HCT116 (cell line): ENCODE measurements around the gene PRND. TPM values are rescaled to one million over a fixed set of nuclear protein-coding genes. Genes with fewer than 3 reads are reported as not detected.

Experiments used
- ATAC-seq: fragments of 200-7000 bp; cut with Tn5 transposase; 2 replicates; pipeline ENCODE4 v1.9.1; 2020; ENCODE audit warnings: mild to moderate bottlenecking, moderate library complexity
- BruUV-seq: library from RNA; stranded (reverse); fragments of 400-500 nt; replicated peaks from 2 replicates; lab custom pipeline; 2021; lab: Mats Ljungman, UMichigan
- CTCF ChIA-PET: fragments of 300-600 bp; sonication (Branson Sonifier 250); formaldehyde crosslinking; loops from one replicate; lab custom pipeline; 2021; ENCODE audit warnings: antibody characterized with exemption; lab: Charles Lee
- POLR2A ChIA-PET: fragments of 300-600, 350-600 bp; sonication (Branson Sonifier 250); formaldehyde crosslinking; loops from one replicate; lab custom pipeline; 2021; ENCODE audit warnings: antibody characterized with exemption; lab: Charles Lee
- RAD21 ChIA-PET, 2 experiments: fragments of 300-600 bp; sonication (Branson Sonifier 250); formaldehyde crosslinking; loops; one replicate each; lab custom pipeline; 2023; ENCODE audit warnings: low total read pairs in 2 of 2; ENCODE audit not compliant: uncharacterized antibody in 2 of 2, unreplicated experiment in 2 of 2, low non-redundant PET in 1 of 2; lab: Charles Lee
- DNase-seq: peaks from one replicate; pipeline ENCODE4 v3.0.0-alpha.2; 2010; ENCODE audit warnings: low read depth, low spot score
- H2AFZ ChIP-seq: fragments of 200-600 bp; shearing (Covaris generic), sonication (generic); 2 replicates; pipeline ENCODE4 v1.6.1; 2017; ENCODE audit warnings: low read depth, mixed run types, mixed read lengths, antibody characterized with exemption, low read length; ENCODE audit not compliant: poor library complexity, severe bottlenecking
- H3K27ac ChIP-seq: 2 replicates; pipeline ENCODE4 v1.5.1; 2012; ENCODE audit warnings: low read depth, low read length
- H3K27me3 ChIP-seq: fragments of 200-600 bp; sonication (generic); 2 replicates; pipeline ENCODE4 v1.6.1; 2016; ENCODE audit warnings: mixed run types, low read length, mixed read lengths; ENCODE audit not compliant: insufficient read depth
- H3K36me3 ChIP-seq, 2 experiments: fragments of 200-500 bp in 1 of 2; fragments of 200-600 bp in 1 of 2; sonication (Bioruptor generic) in 1 of 2; sonication (generic) in 1 of 2; 2 replicates each; pipeline versions ENCODE4 v1.5.1 to v1.6.1; 2014 to 2016; ENCODE audit warnings: low read length in 2 of 2, inconsistent platforms in 1 of 2, mixed read lengths in 1 of 2, mixed run types in 1 of 2; ENCODE audit not compliant: insufficient read depth in 2 of 2, control insufficient read depth in 1 of 2
- H3K4me1 ChIP-seq, 2 experiments: fragments of 200-600 bp in 1 of 2; sonication (generic) in 1 of 2; 2 replicates each; pipeline versions ENCODE4 v1.5.1 to v1.6.1; 2012 to 2017; ENCODE audit warnings: low read length in 2 of 2, inconsistent platforms in 1 of 2, mild to moderate bottlenecking in 1 of 2, mixed read lengths in 1 of 2, mixed run types in 1 of 2, moderate library complexity in 1 of 2; ENCODE audit not compliant: insufficient read depth in 2 of 2, control insufficient read depth in 1 of 2
- H3K4me2 ChIP-seq: fragments of 200-600 bp; sonication (generic); 2 replicates; pipeline ENCODE4 v1.6.1; 2017; ENCODE audit warnings: mixed run types, low read length, mixed read lengths
- H3K4me3 ChIP-seq, 2 experiments: fragments of 200-600 bp in 1 of 2; sonication (generic) in 1 of 2; replicated peaks in 1 of 2; 2 replicates each; pipeline ENCODE4 v1.5.1; 2011 to 2016; ENCODE audit warnings: low read length in 2 of 2, control low read depth in 1 of 2, low read depth in 1 of 2, mild to moderate bottlenecking in 1 of 2, mixed read lengths in 1 of 2, mixed run types in 1 of 2
- H3K79me2 ChIP-seq: fragments of 200-600 bp; sonication (generic); 2 replicates; pipeline ENCODE4 v1.6.1; 2017; ENCODE audit warnings: mild to moderate bottlenecking, mixed run types, low read length, moderate library complexity, mixed read lengths; ENCODE audit not compliant: insufficient read depth
- H3K9ac ChIP-seq: fragments of 200-600 bp; sonication (generic); 2 replicates; pipeline ENCODE4 v1.6.1; 2016; ENCODE audit warnings: low read length, mixed read lengths
- H3K9me2 ChIP-seq: fragments of 200-600 bp; sonication (generic), shearing (Covaris generic); 2 replicates; pipeline ENCODE4 v1.6.1; 2017; ENCODE audit warnings: mixed run types, mild to moderate bottlenecking, moderate library complexity; ENCODE audit not compliant: insufficient read depth
- H3K9me3 ChIP-seq, 2 experiments: fragments of 200-500 bp in 1 of 2; fragments of 200-600 bp in 1 of 2; sonication (Bioruptor generic) in 1 of 2; sonication (generic) in 1 of 2; 2 replicates each; pipeline ENCODE4 v1.6.1; 2014 to 2017; ENCODE audit warnings: low read length in 2 of 2, mixed read lengths in 2 of 2, inconsistent platforms in 1 of 2, low read depth in 1 of 2, mild to moderate bottlenecking in 1 of 2, mixed run types in 1 of 2, moderate library complexity in 1 of 2; ENCODE audit not compliant: control insufficient read depth in 1 of 2, insufficient read depth in 1 of 2
- H4K20me1 ChIP-seq: fragments of 200-600 bp; sonication (generic), shearing (Covaris generic); 2 replicates; pipeline ENCODE4 v1.6.1; 2017; ENCODE audit warnings: mixed run types, mild to moderate bottlenecking, moderate library complexity; ENCODE audit not compliant: insufficient read depth
- CEBPB ChIP-seq: IDR thresholded peaks from 2 replicates; pipeline ENCODE4 v1.6.1; 2012; ENCODE audit warnings: low read depth
- EGR1 ChIP-seq: IDR thresholded peaks from 2 replicates; pipeline ENCODE4 v1.6.1; 2012; ENCODE audit warnings: low read depth
- RAD21 ChIP-seq: IDR thresholded peaks from 2 replicates; pipeline ENCODE4 v1.6.1; 2012; ENCODE audit warnings: low read depth, mild to moderate bottlenecking
- SP1 ChIP-seq: IDR thresholded peaks from 2 replicates; pipeline ENCODE4 v1.6.1; 2012; ENCODE audit warnings: low read depth
- SRF ChIP-seq: IDR thresholded peaks from 2 replicates; pipeline ENCODE4 v1.6.1; 2012; ENCODE audit warnings: low read depth
- YY1 ChIP-seq: IDR thresholded peaks from 2 replicates; pipeline ENCODE4 v1.6.1; 2011; ENCODE audit warnings: low read length, low read depth, moderate library complexity, mild to moderate bottlenecking; ENCODE audit not compliant: insufficient replicate concordance; ENCODE audit errors: extremely low read depth
- ZNF274 ChIP-seq: fragments of 200-500 bp; sonication (Bioruptor generic); IDR thresholded peaks from 2 replicates; pipeline ENCODE4 v1.6.1; 2014; ENCODE audit warnings: mild to moderate bottlenecking, low read depth, low read length, inconsistent platforms
- intact Hi-C: fragments of 100-400 bp; cut with micrococcal nuclease; formaldehyde crosslinking; loops from 2 replicates; pipeline ENCODE4 v1.10.0; 2022
- total RNA-seq: library from RNA; stranded (reverse); gene quantifications from one replicate; pipeline ENCODE4 v1.2.1, GENCODE V29; 2021; ENCODE audit not compliant: unreplicated experiment
- TF ChIP-seq, protein P1 (sequence below): IDR thresholded peaks from 2 replicates; pipeline ENCODE4 v1.6.1; 2012
- TF ChIP-seq, protein P2 (sequence below): IDR thresholded peaks from 2 replicates; pipeline ENCODE4 v1.6.1; 2012; ENCODE audit warnings: low read depth

Gene PRND
- total RNA-seq, 1 experiment from 2014 or later, result not detected

DNA sequence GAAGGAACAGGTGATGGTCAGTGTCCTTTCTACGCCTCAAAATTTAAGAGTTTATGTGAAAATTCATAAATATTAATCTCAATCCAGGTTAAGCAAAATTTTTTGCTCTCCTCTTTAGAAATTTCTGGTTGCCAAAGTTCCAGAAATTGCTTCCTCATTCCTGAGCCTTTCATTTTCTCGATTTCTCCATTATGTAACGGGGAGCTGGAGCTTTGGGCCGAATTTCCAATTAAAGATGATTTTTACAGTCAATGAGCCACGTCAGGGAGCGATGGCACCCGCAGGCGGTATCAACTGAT, 35.8 kb upstream of the PRND start:
- Histone ChIP-seq H3K79me2 (peaks cover 38% of the 10 kb centered on the region), H3K9me3 (no peaks in the 10 kb centered on the region), H4K20me1 (peaks cover 15% of the 10 kb centered on the region; the same call in 1 of the 2 replicates), H3K27me3 (no peaks in the 10 kb centered on the region), H3K4me3 (peak overlapping the region; percentile 55 to 76), H3K4me2 (peak overlapping the region; percentile 80), H3K9ac (peak overlapping the region; percentile 93), H3K27ac (peak overlapping the region; percentile 89), H2AFZ (peak overlapping the region; percentile 95), H3K36me3 (peaks cover 0 to 5% of the 10 kb centered on the region in 2 experiments; a peak in 1 of 4 replicates), H3K4me1 (peaks cover 30 to 37% of the 10 kb centered on the region in 2 experiments), H3K9me2 (no peaks in the 10 kb centered on the region)
- ChIA-PET RAD21 (interaction anchor here in 1 of 2 experiments (1.5 kb wide), 1 partner anchor 72 kb away, joined by 3 read pairs; no protein-coding TSS in a partner anchor), CTCF (no interaction called here), POLR2A (no interaction called here)
- ATAC-seq, result no peak
- DNase-seq, result no peak
- TF ChIP-seq EGR1 (no peak), CEBPB (peak; percentile 27; the same call in 1 of the 2 replicates)
- TF ChIP-seq, protein P1, sequence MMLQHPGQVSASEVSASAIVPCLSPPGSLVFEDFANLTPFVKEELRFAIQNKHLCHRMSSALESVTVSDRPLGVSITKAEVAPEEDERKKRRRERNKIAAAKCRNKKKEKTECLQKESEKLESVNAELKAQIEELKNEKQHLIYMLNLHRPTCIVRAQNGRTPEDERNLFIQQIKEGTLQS, result no peak
- intact Hi-C loops, result no loop called here
- no TSS peak for BruUV-seq

DNA sequence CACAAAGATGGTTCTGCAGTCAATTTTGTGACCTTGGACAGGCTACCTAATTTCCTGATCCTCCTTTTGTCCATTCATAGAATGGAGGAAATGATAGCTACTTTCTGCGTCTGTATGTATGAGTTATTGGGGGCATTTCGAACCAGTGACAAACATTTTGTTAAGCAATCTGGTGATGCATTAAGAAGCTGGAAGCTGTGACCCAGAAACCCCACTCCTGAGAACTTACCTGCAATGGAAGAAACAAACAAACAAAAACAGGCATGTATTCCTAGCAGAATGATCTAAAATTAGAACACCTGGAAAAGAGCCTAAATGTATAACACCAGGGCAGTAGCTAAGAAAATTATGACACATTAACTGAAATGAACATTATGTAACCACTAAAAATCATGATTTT, 33.4 kb upstream of the PRND start:
- peaks cover 0 to 8% of the 10 kb centered on the region in 2 experiments; a peak in 1 of 4 replicates for H3K36me3 ChIP-seq
- H2AFZ ChIP-seq, result no peak overlapping the region
- no peak overlapping the region for H3K4me3 ChIP-seq
- intact Hi-C loops, result no loop called here
- CTCF ChIA-PET, result no interaction called here
- no peak overlapping the region for H3K9ac ChIP-seq
- POLR2A ChIA-PET, result no interaction called here
- no peak for ATAC-seq
- no peak overlapping the region for H3K27ac ChIP-seq
- TF ChIP-seq SRF (no peak), ZNF274 (no peak), YY1 (no peak), SP1 (no peak), EGR1 (no peak), CEBPB (no peak), RAD21 (no peak)
- TF ChIP-seq, protein P2, sequence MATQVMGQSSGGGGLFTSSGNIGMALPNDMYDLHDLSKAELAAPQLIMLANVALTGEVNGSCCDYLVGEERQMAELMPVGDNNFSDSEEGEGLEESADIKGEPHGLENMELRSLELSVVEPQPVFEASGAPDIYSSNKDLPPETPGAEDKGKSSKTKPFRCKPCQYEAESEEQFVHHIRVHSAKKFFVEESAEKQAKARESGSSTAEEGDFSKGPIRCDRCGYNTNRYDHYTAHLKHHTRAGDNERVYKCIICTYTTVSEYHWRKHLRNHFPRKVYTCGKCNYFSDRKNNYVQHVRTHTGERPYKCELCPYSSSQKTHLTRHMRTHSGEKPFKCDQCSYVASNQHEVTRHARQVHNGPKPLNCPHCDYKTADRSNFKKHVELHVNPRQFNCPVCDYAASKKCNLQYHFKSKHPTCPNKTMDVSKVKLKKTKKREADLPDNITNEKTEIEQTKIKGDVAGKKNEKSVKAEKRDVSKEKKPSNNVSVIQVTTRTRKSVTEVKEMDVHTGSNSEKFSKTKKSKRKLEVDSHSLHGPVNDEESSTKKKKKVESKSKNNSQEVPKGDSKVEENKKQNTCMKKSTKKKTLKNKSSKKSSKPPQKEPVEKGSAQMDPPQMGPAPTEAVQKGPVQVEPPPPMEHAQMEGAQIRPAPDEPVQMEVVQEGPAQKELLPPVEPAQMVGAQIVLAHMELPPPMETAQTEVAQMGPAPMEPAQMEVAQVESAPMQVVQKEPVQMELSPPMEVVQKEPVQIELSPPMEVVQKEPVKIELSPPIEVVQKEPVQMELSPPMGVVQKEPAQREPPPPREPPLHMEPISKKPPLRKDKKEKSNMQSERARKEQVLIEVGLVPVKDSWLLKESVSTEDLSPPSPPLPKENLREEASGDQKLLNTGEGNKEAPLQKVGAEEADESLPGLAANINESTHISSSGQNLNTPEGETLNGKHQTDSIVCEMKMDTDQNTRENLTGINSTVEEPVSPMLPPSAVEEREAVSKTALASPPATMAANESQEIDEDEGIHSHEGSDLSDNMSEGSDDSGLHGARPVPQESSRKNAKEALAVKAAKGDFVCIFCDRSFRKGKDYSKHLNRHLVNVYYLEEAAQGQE, result no peak
- TF ChIP-seq, protein P1, result no peak
- TF ChIP-seq, all 23 proteins: peak for 0
- Histone ChIP-seq H3K9me2 (no peaks in the 10 kb centered on the region), H3K4me1 (peaks cover 30 to 37% of the 10 kb centered on the region in 2 experiments), H3K79me2 (peaks cover 62% of the 10 kb centered on the region), H3K27me3 (no peaks in the 10 kb centered on the region), H3K9me3 (no peaks in the 10 kb centered on the region), H3K4me2 (peak overlapping the region; percentile 80; the same call in 1 of the 2 replicates), H4K20me1 (peaks cover 15% of the 10 kb centered on the region; the same call in 1 of the 2 replicates)
- BruUV-seq, result no TSS peak
- DNase-seq, result no peak
- RAD21 ChIA-PET, result no interaction called here
